ENCODE data around the gene TRAIP. TPM values are rescaled to one million over a fixed set of nuclear protein-coding genes. Genes with fewer than 3 reads are reported as not detected.

Gene TRAIP
- total and polyA plus RNA-seq, 2 experiments from 2014 or later, result 4.5 to 5.2 TPM

- Histone ChIP-seq H3K36me3 (ENCODE audit: low read depth) (no peaks in the 10 kb centered on the region), H3K9me2 (ENCODE audit: insufficient read depth) (no peaks in the 10 kb centered on the region), H3K9me3 (ENCODE audit: low read depth) (no peaks in the 10 kb centered on the region), H3K9ac (no peak overlapping the region), H3K27ac (no peak overlapping the region), H3K4me3 (no peak overlapping the region), H3K79me2 (ENCODE audit: insufficient read depth) (no peaks in the 10 kb centered on the region), H3K4me2 (ENCODE audit: unreplicated experiment) (no peak overlapping the region), H3F3A (ENCODE audit: insufficient read depth) (no peaks in the 10 kb centered on the region), H4K20me1 (ENCODE audit: insufficient read depth) (no peaks in the 10 kb centered on the region), H3K4me1 (ENCODE audit: insufficient read depth) (no peaks in the 10 kb centered on the region), H3K27me3 (replicated peaks; ENCODE audit: insufficient read depth) (peaks cover 8% of the 10 kb centered on the region), H2AFZ (no peak overlapping the region)
- TF ChIP-seq EZH2 (IDR thresholded peaks at IDR 0.05; ENCODE audit: insufficient read depth, poor library complexity, severe bottlenecking), result no peak
- no peak for TF ChIP-seq EZH2phosphoT487 (IDR thresholded peaks at IDR 0.05; ENCODE audit: insufficient read depth, low read depth)
- 66 to 69% methylated on average over 4 of the region's 4 CpGs for WGBS, 2 experiments (ENCODE audit: low coverage in 1 of 2, low lambda C conversion rate in 2 of 2, missing lambda C conversion rate in 2 of 2)
- DNase-seq, result peak; percentile 38
- in situ Hi-C loops (cut with MboI), result no loop called here
These were observed 27.6 kb upstream of the TRAIP start for GRCh38 chr3:49883998-49884397.

- Histone ChIP-seq H3K9me3 (ENCODE audit: low read depth) (no peaks in the 10 kb centered on the region), H3F3A (ENCODE audit: insufficient read depth) (no peaks in the 10 kb centered on the region), H3K27ac (no peak overlapping the region), H3K4me3 (no peak overlapping the region), H4K20me1 (ENCODE audit: insufficient read depth) (no peaks in the 10 kb centered on the region), H3K4me1 (ENCODE audit: insufficient read depth) (no peaks in the 10 kb centered on the region), H3K36me3 (ENCODE audit: low read depth) (no peaks in the 10 kb centered on the region), H3K9ac (no peak overlapping the region), H3K27me3 (replicated peaks; ENCODE audit: insufficient read depth) (peaks cover 8% of the 10 kb centered on the region), H3K79me2 (ENCODE audit: insufficient read depth) (no peaks in the 10 kb centered on the region), H3K9me2 (ENCODE audit: insufficient read depth) (no peaks in the 10 kb centered on the region), H3K4me2 (ENCODE audit: unreplicated experiment) (no peak overlapping the region), H2AFZ (no peak overlapping the region)
- 32 to 34% methylated on average over 6 of the region's 6 CpGs for WGBS, 2 experiments (ENCODE audit: low coverage in 1 of 2, low lambda C conversion rate in 2 of 2, missing lambda C conversion rate in 2 of 2)
- in situ Hi-C loops (cut with MboI), result no loop called here
- TF ChIP-seq EZH2 (IDR thresholded peaks at IDR 0.05; ENCODE audit: insufficient read depth, poor library complexity, severe bottlenecking) (no peak), EZH2phosphoT487 (IDR thresholded peaks at IDR 0.05; ENCODE audit: insufficient read depth, low read depth) (no peak)
- DNase-seq, result no peak
These were observed 25.8 kb upstream of the TRAIP start for GRCh38 chr3:49882166-49882565.

- H3K9me2 ChIP-seq (ENCODE audit: insufficient read depth), result no peaks in the 10 kb centered on the region
- H2AFZ ChIP-seq, result no peak overlapping the region
- DNase-seq, result no peak
- WGBS, 2 experiments (ENCODE audit: low coverage in 1 of 2, low lambda C conversion rate in 2 of 2, missing lambda C conversion rate in 2 of 2), result 16 to 25% methylated on average over 6 of the region's 6 CpGs
- H3K36me3 ChIP-seq (ENCODE audit: low read depth), result no peaks in the 10 kb centered on the region
- no peak overlapping the region for H3K4me2 ChIP-seq (ENCODE audit: unreplicated experiment)
- in situ Hi-C loops (cut with MboI), result no loop called here
- no peaks in the 10 kb centered on the region for H3K4me1 ChIP-seq (ENCODE audit: insufficient read depth)
- H3F3A ChIP-seq (ENCODE audit: insufficient read depth), result no peaks in the 10 kb centered on the region
- no peaks in the 10 kb centered on the region for H3K9me3 ChIP-seq (ENCODE audit: low read depth)
- no peaks in the 10 kb centered on the region for H4K20me1 ChIP-seq (ENCODE audit: insufficient read depth)
- no peak for TF ChIP-seq EZH2 (IDR thresholded peaks at IDR 0.05; ENCODE audit: insufficient read depth, poor library complexity, severe bottlenecking)
- no peak for TF ChIP-seq EZH2phosphoT487 (IDR thresholded peaks at IDR 0.05; ENCODE audit: insufficient read depth, low read depth)
- H3K4me3 ChIP-seq, result no peak overlapping the region
- no peak overlapping the region for H3K27ac ChIP-seq
- no peak overlapping the region for H3K9ac ChIP-seq
- H3K27me3 ChIP-seq (replicated peaks; ENCODE audit: insufficient read depth), result peaks cover 8% of the 10 kb centered on the region
- H3K79me2 ChIP-seq (ENCODE audit: insufficient read depth), result no peaks in the 10 kb centered on the region
These were observed 24.4 kb upstream of the TRAIP start for GRCh38 chr3:49880581-49881315.

GRCh38 chr3:49879721-49880120, 23.4 kb upstream of the TRAIP start:
- Histone ChIP-seq H3K9me3 (ENCODE audit: low read depth) (no peaks in the 10 kb centered on the region), H3F3A (ENCODE audit: insufficient read depth) (no peaks in the 10 kb centered on the region), H3K4me3 (no peak overlapping the region), H3K9me2 (ENCODE audit: insufficient read depth) (no peaks in the 10 kb centered on the region), H3K27ac (no peak overlapping the region), H3K36me3 (ENCODE audit: low read depth) (no peaks in the 10 kb centered on the region), H3K9ac (no peak overlapping the region), H3K27me3 (replicated peaks; ENCODE audit: insufficient read depth) (peaks cover 8% of the 10 kb centered on the region), H2AFZ (no peak overlapping the region), H3K4me2 (ENCODE audit: unreplicated experiment) (no peak overlapping the region), H3K4me1 (ENCODE audit: insufficient read depth) (no peaks in the 10 kb centered on the region), H3K79me2 (ENCODE audit: insufficient read depth) (no peaks in the 10 kb centered on the region), H4K20me1 (ENCODE audit: insufficient read depth) (no peaks in the 10 kb centered on the region)
- 55 to 65% methylated on average over 2 of the region's 2 CpGs for WGBS, 2 experiments (ENCODE audit: low coverage in 1 of 2, low lambda C conversion rate in 2 of 2, missing lambda C conversion rate in 2 of 2)
- no peak for DNase-seq
- no peak for TF ChIP-seq EZH2phosphoT487 (IDR thresholded peaks at IDR 0.05; ENCODE audit: insufficient read depth, low read depth)
- TF ChIP-seq EZH2 (IDR thresholded peaks at IDR 0.05; ENCODE audit: insufficient read depth, poor library complexity, severe bottlenecking), result no peak
- in situ Hi-C loops (cut with MboI), result no loop called here
